COLO829 (cell line): ENCODE measurements around the gene CALD1.

Source experiments
- DNase-seq: peaks from one replicate; pipeline ENCODE4 v3.0.0; 2012; ENCODE audit warnings: low spot score

Gene CALD1

GRCh38 chr7:134926396-134926795, 147.0 kb downstream of the CALD1 start:
- DNase-seq = no peak

- DNase-seq = no peak
These were observed 147.6 kb downstream of the CALD1 start for GRCh38 chr7:134927076-134927475.

GRCh38 chr7:134927723-134928122, 148.3 kb downstream of the CALD1 start:
- no peak for DNase-seq

GRCh38 chr7:134928554-134928953, 149.1 kb downstream of the CALD1 start:
- no peak for DNase-seq

- DNase-seq = no peak
These were observed 152.1 kb downstream of the CALD1 start for GRCh38 chr7:134931487-134931886.

- no peak for DNase-seq
These were observed 153.4 kb downstream of the CALD1 start for GRCh38 chr7:134932707-134933370.

GRCh38 chr7:134933460-134934068, 154.1 kb downstream of the CALD1 start:
- DNase-seq = no peak

- DNase-seq = no peak
These were observed 156.3 kb downstream of the CALD1 start for GRCh38 chr7:134935701-134936100.

- DNase-seq = peak; percentile 64
These were observed 157.6 kb downstream of the CALD1 start for GRCh38 chr7:134936893-134937510.

GRCh38 chr7:134938141-134938540, 158.7 kb downstream of the CALD1 start:
- no peak for DNase-seq

- DNase-seq = no peak
These were observed 159.7 kb downstream of the CALD1 start for GRCh38 chr7:134939136-134939535.

- no peak for DNase-seq
These were observed 161.3 kb downstream of the CALD1 start for GRCh38 chr7:134940729-134941128.

GRCh38 chr7:134941185-134941900, 161.9 kb downstream of the CALD1 start:
- no peak for DNase-seq

- DNase-seq = no peak
These were observed 162.5 kb downstream of the CALD1 start for GRCh38 chr7:134941952-134942351.

GRCh38 chr7:134942690-134943466, 163.4 kb downstream of the CALD1 start:
- DNase-seq = no peak

- peak; percentile 79 for DNase-seq
These were observed 164.5 kb downstream of the CALD1 start for GRCh38 chr7:134943785-134944400.

- DNase-seq = no peak
These were observed 166.3 kb downstream of the CALD1 start for GRCh38 chr7:134945691-134946090.

- peak; percentile 62 for DNase-seq
These were observed 166.8 kb downstream of the CALD1 start for GRCh38 chr7:134946260-134946659.

GRCh38 chr7:134947329-134947728, 167.9 kb downstream of the CALD1 start:
- no peak for DNase-seq

- no peak for DNase-seq
These were observed 168.4 kb downstream of the CALD1 start for GRCh38 chr7:134947831-134948230.

GRCh38 chr7:134948246-134948645, 168.8 kb downstream of the CALD1 start:
- DNase-seq = no peak

- DNase-seq = no peak
These were observed 169.3 kb downstream of the CALD1 start for GRCh38 chr7:134948736-134949135.
